Ovary (tissue), 9 donors: Measurements from ENCODE around the gene NPRL2. TPM values are rescaled to one million over a fixed set of nuclear protein-coding genes. Genes with fewer than 3 reads are reported as not detected.
"Not testable (repeated sequence)": the region's sequence is repeated elsewhere in the genome, so short reads cannot be mapped to it uniquely, and the experiment has no call there.

Experiments
- DNase-seq, 5 donors: peaks; one replicate each; pipeline ENCODE4 v3.0.0-alpha.2; 2019 to 2020
- H3K27ac ChIP-seq, 2 donors: fragments of 200-600 bp; one replicate each; pipeline versions ENCODE4 v1.5.1 to v1.8.0; 2019 to 2022
- H3K27me3 ChIP-seq: fragments of 200-600 bp; one replicate; pipeline ENCODE4 v1.8.0; 2022
- H3K36me3 ChIP-seq: fragments of 200-600 bp; sonication (generic); one replicate; pipeline ENCODE4 v1.5.1; 2019
- H3K4me1 ChIP-seq: one replicate; pipeline ENCODE4 v1.8.1; 2013; ENCODE audit warnings: mild to moderate bottlenecking, moderate library complexity; ENCODE audit not compliant: insufficient read depth
- H3K4me3 ChIP-seq: fragments of 200-600 bp; sonication (generic); one replicate; pipeline ENCODE4 v1.5.1; 2017
- H3K9me3 ChIP-seq, 2 donors: fragments of 200-600 bp in 1 of 2; sonication (generic) in 1 of 2; one replicate each; pipeline versions ENCODE4 v1.5.1 to v1.8.1; 2013 to 2019; ENCODE audit warnings: mild to moderate bottlenecking in 1 of 2, moderate library complexity in 1 of 2
- EP300 ChIP-seq: sonication (generic); formaldehyde crosslinking; IDR thresholded peaks from one replicate; pipeline ENCODE4 v1.6.1; 2017; ENCODE audit warnings: antibody characterized with exemption
- POLR2A ChIP-seq: fragments of 450-650 bp; IDR thresholded peaks from one replicate; pipeline ENCODE4 v1.6.1; 2017; ENCODE audit warnings: antibody characterized with exemption, mild to moderate bottlenecking, moderate library complexity
- WGBS, 3 donors: extraction: QIAGEN DNeasy Blood & Tissue Kit in 1 of 3; methylation state at CpG; one replicate each; pipeline versions ENCODE4 v1.1.5 to v1.1.7; 2013 to 2017; 5-methylcytosine and 5-hydroxymethylcytosine counted together
- intact Hi-C, 4 donors: fragments of 100-400 bp; cut with DNase I; formaldehyde crosslinking; loops; one replicate each; pipeline versions ENCODE4 v1.11.0 to v1.15.1; 2022 to 2023
- polyA plus RNA-seq, 2 donors: library from polyadenylated mRNA; stranded (reverse); fragments of 200-250 nt in 1 of 2; fragments of 350-450 nt in 1 of 2; fragmentation: Illumina TruSeq in 1 of 2; extraction: RNeasy Lipid Tissue Mini Kit (QIAGEN cat#74804) in 1 of 2; gene quantifications; one replicate each; pipeline ENCODE4 v1.2.3, GENCODE V29; 2013 to 2014
- total RNA-seq, 7 donors: library from RNA; depleted of rRNA in 2 of 7; stranded (reverse); fragments of >200 nt in 2 of 7; fragmentation: NEBNext Ultra II Directional in 3 of 7; extraction: Animal tissue kit (Norgen Biotek cat#: 25700) in 3 of 7; gene quantifications; one replicate each; pipeline versions ENCODE4 v1.1.0 to v1.2.4, GENCODE V29; 2016 to 2023
- TF ChIP-seq, protein P1 (sequence below), 3 donors: fragments of 450-650 bp in 2 of 3; fragments of 200-600 bp in 1 of 3; IDR thresholded peaks; one replicate each; pipeline versions ENCODE4 v1.5.1 to v1.8.0; 2016 to 2022; ENCODE audit warnings: antibody characterized with exemption in 3 of 3, mild to moderate bottlenecking in 1 of 3
- donor health status: DM: no; HTN: no; CAD: no; lungs with moderate emphysema.
- donor health status: DM: no; HTN: no; CAD: no.
- donor health status: Bipolar disorder and iron deficiency.
- donor health status: DM: yes; HTN: yes; CAD: no.
- donor health status: DM: no; HTN: no; CAD: no.
- donor health status: DM: yes; HTN: yes; CAD: no.

The NPRL2 gene
- total and polyA plus RNA-seq, 9 donors: 19.4 to 26.3 (median 21.9) TPM

DNA sequence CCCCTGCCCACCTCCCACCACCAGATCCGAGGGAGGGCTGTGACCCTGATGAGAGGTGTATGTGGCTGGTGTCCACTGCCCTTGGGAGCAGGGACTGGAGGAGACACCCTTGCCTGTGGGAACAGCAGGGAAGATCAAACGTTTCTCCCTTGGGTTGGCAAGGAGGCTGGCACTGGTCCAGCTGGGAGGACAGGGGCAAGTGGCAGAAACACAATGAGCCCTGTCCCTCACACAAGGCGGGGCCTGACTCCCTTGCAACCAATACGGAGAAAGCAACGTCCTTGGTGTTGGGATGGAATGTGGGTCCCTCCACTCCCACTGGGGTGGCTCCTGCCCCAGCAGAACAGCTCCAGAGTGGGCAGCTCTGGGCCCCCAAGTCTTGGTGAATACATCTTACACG is 33.3 kb downstream of the NPRL2 start:
- Histone ChIP-seq H3K27ac (no peak overlapping the region), H3K27me3 (no peaks in the 10 kb centered on the region), H3K4me1 (peaks cover 18% of the 10 kb centered on the region), H3K4me3 (no peak overlapping the region), H3K36me3 (no peaks in the 10 kb centered on the region), H3K9me3 (no peaks in the 10 kb centered on the region)
- 52 to 61% (median 56%) methylated on average over 6 of the region's 6 CpGs for WGBS, 3 donors
- DNase-seq: no peak
- intact Hi-C loops: no loop called here
- TF ChIP-seq, protein P1, sequence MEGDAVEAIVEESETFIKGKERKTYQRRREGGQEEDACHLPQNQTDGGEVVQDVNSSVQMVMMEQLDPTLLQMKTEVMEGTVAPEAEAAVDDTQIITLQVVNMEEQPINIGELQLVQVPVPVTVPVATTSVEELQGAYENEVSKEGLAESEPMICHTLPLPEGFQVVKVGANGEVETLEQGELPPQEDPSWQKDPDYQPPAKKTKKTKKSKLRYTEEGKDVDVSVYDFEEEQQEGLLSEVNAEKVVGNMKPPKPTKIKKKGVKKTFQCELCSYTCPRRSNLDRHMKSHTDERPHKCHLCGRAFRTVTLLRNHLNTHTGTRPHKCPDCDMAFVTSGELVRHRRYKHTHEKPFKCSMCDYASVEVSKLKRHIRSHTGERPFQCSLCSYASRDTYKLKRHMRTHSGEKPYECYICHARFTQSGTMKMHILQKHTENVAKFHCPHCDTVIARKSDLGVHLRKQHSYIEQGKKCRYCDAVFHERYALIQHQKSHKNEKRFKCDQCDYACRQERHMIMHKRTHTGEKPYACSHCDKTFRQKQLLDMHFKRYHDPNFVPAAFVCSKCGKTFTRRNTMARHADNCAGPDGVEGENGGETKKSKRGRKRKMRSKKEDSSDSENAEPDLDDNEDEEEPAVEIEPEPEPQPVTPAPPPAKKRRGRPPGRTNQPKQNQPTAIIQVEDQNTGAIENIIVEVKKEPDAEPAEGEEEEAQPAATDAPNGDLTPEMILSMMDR (IDR thresholded peaks at IDR 0.05): no peak
- TF ChIP-seq POLR2A: no peak
- no peak for TF ChIP-seq EP300

DNA sequence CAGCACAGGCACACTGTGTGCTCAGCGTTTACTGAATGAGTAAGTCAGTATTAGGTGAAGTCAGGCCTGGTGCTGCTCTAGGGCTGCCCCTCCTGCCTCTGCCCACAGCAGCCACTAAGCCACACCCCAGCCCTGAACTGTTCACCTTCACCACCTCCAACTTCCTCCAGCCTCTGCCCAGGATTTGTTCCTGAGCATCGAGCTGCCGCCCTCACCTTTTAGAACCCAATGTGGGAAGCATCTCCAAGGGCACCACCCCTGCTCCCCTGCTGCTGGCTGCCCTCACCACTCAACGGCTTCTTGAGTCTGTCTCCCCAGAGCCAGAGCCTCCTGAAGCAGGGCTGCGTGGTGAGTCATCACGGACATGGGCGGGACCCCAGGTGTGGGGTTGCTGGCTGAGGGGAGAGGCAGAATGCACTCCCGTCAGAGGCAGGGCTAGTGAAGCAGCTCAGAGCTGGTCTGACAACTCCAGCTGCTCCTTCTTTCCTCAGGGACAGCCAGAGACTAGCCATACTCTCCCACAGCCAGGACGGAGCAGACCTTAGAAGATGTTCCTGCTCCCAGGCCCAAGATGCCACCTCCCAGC is 33.8 kb downstream of the NPRL2 start:
- TF ChIP-seq EP300 (no peak), POLR2A (no peak)
- TF ChIP-seq, protein P1 (IDR thresholded peaks at IDR 0.05): no peak
- H3K36me3 ChIP-seq: no peaks in the 10 kb centered on the region
- H3K4me1 ChIP-seq: peaks cover 18% of the 10 kb centered on the region
- no peaks in the 10 kb centered on the region for H3K27me3 ChIP-seq
- H3K9me3 ChIP-seq: no peaks in the 10 kb centered on the region
- 58 to 61% (median 60%) methylated on average over 9 of the region's 9 CpGs for WGBS, 3 donors
- no peak for DNase-seq
- H3K27ac ChIP-seq: no peak overlapping the region
- H3K4me3 ChIP-seq: no peak overlapping the region
- intact Hi-C loops: no loop called here

DNA sequence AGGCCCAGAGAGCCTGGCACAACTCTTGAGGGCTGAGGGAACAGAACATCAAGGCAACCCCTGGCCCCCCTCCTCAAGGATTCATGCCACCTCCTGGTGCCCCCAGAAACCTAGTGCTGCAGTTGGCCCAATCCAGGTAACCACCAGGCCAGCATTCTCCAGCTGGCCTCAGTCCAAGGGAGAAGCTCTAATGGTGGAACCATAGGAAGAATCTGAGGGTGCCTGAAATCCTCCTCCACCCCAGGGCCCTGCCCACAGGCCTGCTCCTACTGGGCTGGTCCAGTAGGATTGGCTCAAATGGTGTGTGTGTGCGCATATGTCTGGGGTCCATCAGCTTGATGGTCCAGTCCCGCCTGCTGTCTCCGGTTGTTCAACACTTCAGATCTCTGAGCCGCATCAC is 35.8 kb downstream of the NPRL2 start:
- intact Hi-C loops: no loop called here
- Histone ChIP-seq H3K4me3 (no peak overlapping the region), H3K27ac (no peak overlapping the region), H3K36me3 (no peaks in the 10 kb centered on the region), H3K4me1 (peaks cover 10% of the 10 kb centered on the region), H3K9me3 (no peaks in the 10 kb centered on the region), H3K27me3 (no peaks in the 10 kb centered on the region)
- DNase-seq: no peak
- no peak for TF ChIP-seq EP300
- WGBS, 3 donors: 94 to 98% (median 97%) methylated on average over 4 of the region's 4 CpGs

GRCh38 chr3:50314342-50314741 is 36.2 kb downstream of the NPRL2 start:
- Histone ChIP-seq H3K27ac (no peak overlapping the region), H3K27me3 (no peaks in the 10 kb centered on the region), H3K4me1 (peaks cover 5% of the 10 kb centered on the region), H3K4me3 (no peak overlapping the region), H3K9me3 (no peaks in the 10 kb centered on the region), H3K36me3 (no peaks in the 10 kb centered on the region)
- no peak for TF ChIP-seq POLR2A
- TF ChIP-seq, protein P1 (IDR thresholded peaks at IDR 0.05): no peak
- no peak for TF ChIP-seq EP300
- DNase-seq: no peak
- 79 to 82% (median 81%) methylated on average over 3 of the region's 3 CpGs for WGBS, 3 donors
- intact Hi-C loops: no loop called here

GRCh38 chr3:50312041-50312440 is 38.5 kb downstream of the NPRL2 start:
- H3K27ac ChIP-seq, H3K36me3 ChIP-seq, DNase-seq, H3K9me3 ChIP-seq, intact Hi-C loops, H3K27me3 ChIP-seq, H3K4me1 ChIP-seq, H3K4me3 ChIP-seq: not testable (repeated sequence)
- 92 to 100% (median 94%) methylated on average over 1 to 32 of the region's 32 CpGs for WGBS, 3 donors
